GM11168 (cell line): ENCODE data around the gene OSBP2.

Experiments used
- in situ Hi-C: fragments of 300-500 bp; cut with MboI; formaldehyde crosslinking; loops from one replicate; pipeline ENCODE4 v1.12.0; 2022; ENCODE audit warnings: low sequenced_read_pairs; ENCODE audit not compliant: unreplicated experiment

OSBP2 gene

DNA sequence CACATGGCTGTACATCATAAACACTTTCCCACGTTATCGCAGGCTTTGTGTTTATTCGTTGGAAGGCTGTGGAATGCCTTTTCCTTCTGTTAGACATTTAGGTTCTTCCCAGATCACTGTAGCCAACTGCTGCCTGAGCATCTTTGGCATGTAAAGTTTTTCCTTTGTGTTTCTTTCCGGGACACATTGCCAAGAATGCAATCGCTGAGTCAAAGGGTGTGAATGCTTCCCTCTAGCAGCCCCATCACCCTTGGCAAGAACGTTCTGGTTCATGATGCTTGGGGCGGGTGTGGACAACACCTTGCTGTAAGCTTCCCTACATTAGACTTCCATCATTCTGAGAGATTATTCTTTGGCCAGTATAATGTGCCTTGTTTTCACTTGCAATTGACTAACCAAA is 136.2 kb downstream of the OSBP2 start:
- in situ Hi-C loops, result no loop called here

DNA sequence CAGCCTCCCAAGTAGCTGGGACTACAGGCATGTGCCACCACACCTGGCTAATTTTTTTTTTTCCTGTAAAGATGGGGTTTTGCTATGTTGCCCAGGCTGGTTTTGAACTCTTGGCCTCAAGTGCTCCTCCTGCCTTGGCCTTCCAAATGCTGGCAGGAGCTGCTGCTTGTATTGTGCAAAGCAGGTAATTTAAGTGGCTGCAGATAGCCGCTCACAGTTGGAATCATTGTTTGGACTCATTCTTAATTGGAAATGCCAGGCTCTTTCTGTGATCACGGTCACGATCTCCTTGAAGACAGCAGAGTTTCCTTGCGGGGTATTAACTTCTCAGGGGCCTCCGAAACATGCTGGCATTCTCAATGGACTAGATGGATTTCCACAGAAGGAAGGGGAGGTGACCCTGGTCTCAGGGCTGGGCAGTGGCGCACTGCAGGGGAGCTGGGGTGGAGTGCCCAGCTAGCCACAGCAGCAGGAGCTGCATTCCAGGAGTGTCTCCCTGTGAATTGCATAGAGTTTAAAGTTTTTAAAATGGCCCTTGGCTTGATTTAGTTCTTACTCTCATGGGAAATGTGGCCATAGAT is 137.8 kb downstream of the OSBP2 start:
- in situ Hi-C loops, result no loop called here

DNA sequence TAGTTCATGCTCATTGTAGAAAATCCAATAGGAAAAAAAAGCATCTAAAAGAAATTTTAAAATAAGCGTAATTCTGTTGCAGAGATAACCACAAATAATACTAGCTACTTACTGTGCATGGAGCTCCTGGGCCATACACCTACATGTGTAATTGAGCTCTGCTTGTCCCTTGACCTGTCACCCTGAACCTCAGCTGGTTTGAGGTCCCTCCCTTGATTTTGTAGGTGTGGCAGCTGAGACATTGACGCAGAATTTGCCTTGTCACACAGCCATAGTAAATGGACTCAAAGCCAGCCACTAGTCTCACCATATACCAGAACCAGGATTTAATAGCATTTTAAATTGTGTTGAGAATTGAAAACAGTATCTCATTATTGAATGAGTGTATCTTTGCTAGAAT is 138.6 kb downstream of the OSBP2 start:
- in situ Hi-C loops, result no loop called here

- in situ Hi-C loops, result no loop called here
These were observed 142.9 kb downstream of the OSBP2 start for GRCh38 chr22:30837531-30837930.

GRCh38 chr22:30838111-30838510 is 143.4 kb downstream of the OSBP2 start:
- in situ Hi-C loops, result no loop called here

- in situ Hi-C loops, result no loop called here
These were observed 146.6 kb downstream of the OSBP2 start for GRCh38 chr22:30841273-30841672.

GRCh38 chr22:30843245-30843644 is 148.6 kb downstream of the OSBP2 start:
- in situ Hi-C loops, result no loop called here

GRCh38 chr22:30847583-30847982 is 152.9 kb downstream of the OSBP2 start:
- in situ Hi-C loops, result no loop called here

DNA sequence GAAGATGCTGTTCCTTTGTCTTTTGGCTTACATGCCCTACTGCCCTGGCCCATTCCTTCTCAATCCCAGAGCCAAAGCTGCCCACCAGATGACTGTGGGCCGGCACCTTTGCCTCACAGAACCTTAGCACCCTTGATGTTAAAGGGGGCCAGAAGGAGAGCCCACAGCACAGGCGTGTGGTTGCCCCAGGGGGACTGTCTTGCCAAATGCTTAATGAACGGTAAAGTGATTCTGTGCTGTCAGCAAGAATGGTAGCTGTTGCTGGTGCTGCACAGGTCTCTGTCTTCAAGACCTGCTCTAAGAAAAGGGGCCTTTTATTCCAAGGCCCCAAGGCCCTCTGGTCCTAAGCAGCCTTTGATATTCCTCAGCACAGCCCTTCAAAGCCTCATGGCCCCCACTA is 160.6 kb downstream of the OSBP2 start:
- in situ Hi-C loops, result no loop called here

DNA sequence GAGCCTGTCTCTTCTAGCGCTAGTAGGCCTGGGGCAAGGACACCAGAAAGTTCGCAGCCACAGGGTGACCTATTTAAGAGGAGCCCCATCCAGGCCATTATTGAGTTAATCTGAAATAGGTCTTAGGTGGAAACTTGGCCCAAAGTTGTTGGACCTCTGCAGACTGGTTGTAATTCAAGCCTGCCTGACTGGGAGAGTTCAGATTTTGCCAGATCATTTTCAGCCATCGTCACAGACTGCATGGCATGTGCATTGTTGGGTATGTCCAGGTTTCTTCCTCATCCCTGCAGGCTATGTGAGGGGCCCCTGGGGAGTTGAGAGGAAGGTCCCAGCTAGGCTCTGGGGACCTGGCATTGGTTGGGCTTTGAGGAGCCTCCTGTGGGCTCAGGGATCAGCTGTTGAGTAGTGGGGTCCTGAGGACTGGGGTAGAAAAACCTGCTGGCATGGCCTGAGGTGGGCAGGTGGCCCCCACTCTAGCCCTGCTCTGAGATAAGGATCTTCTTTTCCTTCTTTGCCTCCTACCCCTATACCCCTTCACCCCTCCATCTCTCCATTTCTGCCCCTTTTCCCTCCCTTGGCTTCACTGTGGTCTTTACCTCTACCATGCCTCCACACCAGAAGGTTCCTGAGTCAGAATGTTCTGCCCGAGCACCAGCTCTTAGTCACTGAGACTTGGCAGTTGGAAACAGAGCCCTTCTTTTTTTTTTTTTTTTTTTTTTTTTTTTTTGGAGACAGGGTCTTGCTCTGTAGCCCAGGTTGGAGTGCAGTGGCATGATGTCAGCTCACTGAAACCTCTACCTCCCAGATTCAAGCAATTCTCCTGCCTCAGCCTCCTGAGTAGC is 161.2 kb downstream of the OSBP2 start:
- in situ Hi-C loops, result no loop called here

GRCh38 chr22:30856741-30857502 is 162.2 kb downstream of the OSBP2 start:
- in situ Hi-C loops, result no loop called here

GRCh38 chr22:30857791-30858190 is 163.1 kb downstream of the OSBP2 start:
- in situ Hi-C loops, result no loop called here

DNA sequence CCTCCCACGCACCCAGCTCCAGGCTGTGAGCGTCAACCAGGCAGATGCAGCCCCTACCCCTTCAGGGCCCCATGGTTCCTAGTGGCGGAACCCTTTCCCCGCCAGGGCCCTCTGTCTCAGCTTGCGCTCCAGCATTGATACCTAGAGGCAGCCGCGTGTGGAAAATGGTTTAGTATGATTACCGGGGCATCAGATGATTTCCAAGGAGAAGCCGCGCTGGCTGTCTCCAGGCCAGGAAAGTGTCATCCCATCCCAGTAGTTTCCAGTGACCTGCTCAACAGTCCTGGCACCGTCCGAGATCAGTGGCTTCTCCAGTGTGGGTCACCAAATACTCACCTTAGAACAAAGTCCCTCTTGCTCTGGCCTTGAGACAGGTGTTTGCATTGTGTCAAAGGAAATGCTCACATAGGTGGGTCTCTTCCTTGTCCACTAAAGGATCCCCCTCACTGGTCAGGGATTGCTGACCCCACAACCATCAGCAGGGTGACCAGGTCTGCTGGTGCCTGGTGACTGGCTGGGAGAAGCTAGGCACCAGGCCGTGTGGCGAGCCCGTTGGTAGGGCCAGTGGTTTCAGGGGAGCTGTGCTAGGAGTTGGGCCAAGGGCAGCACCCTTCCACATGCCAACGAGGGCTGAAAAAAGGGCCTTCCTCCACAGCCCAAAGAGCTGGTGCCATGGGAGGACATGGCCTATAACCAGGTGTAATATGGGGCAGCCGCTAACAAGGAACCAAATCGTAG is 164.5 kb downstream of the OSBP2 start:
- in situ Hi-C loops, result no loop called here

- in situ Hi-C loops, result no loop called here
These were observed 165.0 kb downstream of the OSBP2 start for GRCh38 chr22:30859714-30860095.

DNA sequence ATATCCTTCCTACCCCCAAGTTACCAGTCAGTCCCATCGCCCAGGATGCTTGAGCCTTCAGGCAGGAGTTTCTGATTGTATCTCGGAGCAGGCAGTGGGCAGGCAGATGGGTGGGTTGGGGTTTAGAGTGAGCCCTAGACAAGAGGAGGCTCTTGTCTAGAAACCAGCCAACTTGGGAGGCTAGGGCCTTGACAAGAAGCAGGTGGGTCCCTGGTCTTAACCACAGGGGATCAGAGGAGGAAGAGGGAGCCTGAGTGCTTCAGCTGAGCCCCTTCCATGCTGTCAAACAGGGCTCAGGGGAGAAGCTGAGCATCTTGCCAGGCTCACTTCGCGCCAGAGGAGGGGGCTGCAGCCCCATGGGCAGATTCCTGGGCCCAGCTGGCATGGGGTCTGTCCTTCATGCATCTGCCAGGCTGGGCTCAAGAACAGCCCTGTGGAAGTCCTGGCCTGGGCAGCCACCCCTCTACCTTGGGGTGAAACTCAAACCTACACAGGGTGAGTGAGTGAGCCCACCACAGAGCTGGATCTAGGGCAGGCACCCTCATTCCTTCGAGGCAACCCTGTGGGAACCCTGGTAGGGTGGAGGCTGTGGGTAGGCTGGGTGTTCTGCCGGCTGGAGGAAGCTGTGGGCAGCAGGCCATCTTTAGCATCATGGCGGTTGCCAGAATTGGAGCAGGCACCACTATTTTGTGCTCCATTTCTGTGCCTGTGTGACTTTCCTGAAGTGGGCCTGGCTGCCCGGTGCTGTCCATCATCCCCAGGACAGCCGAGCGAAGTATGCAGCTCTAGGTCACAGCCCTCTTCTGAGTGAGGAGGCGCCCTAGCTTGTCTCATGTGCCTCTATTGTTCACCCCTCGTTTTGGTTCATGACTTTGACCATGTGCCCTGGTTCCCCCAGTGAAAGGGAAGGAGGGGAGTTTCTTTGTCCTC is 165.8 kb downstream of the OSBP2 start:
- in situ Hi-C loops, result no loop called here

DNA sequence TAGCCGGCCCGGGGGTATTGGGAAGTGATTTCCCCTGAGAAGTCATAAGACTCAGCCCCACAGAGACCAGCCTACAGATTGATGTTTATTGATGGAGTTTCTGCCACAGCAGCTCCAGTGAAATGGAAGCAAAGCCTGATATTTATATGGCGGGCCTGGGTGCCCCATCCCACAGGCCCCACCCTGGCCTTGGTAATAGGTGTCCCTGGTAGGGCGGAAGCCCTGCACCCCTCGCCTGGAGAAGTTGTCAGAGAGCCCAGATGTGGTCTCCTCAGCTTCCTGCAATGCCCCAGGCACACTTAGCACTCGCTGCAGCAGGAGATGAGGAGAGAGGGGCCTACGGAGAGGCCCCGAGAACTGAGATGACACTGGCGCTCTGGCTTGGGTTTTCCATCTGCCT is 166.5 kb downstream of the OSBP2 start:
- in situ Hi-C loops, result no loop called here

GRCh38 chr22:30861688-30862552 is 167.2 kb downstream of the OSBP2 start:
- in situ Hi-C loops, result no loop called here

DNA sequence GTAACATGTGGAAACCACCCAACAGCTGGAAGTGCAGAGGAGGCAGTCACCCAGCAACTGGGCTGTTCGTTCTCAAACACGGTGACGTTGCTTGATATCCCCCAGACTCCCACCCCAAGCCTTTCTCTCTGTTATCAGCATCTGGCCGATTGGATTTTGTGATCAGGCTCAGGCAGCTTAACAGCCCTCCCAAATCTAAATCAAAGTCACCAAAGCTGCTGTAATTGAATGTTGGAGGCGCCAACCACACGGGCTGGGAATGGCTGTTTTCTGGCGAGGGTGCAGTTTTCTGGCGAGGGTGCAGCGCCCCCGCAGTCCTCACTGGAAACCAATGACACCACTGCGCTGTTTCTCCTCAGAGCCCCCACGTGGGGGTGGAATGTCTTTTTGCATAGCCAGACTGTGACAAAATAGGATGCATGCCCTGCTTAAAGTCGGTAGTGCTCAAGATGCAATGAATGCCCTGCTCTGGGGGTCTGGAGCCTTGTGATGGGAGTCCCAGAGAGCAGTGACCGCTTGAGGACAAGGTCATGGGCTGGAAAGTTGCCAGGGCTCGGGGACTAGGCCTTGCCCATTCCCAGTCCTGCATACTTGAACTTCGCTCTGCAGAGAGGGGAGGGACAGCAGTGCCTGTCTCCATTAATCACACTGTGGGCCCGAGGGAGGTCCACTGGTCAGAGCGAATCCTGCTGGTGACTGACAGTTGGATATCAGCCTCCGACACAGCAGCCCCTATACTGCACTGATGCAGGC is 168.6 kb downstream of the OSBP2 start:
- in situ Hi-C loops, result no loop called here
